Brain pericyte (primary cell): Measurements from ENCODE around the gene CDH4.

Experiments used
- DNase-seq: peaks from one replicate; pipeline ENCODE4 v3.0.0-alpha.2; 2012; ENCODE audit warnings: low read depth, low spot score

Gene CDH4

GRCh38 chr20:61926253-61926613 is 674.2 kb downstream of the CDH4 start:
- DNase-seq, result no peak

- DNase-seq, result no peak
These were observed 674.7 kb downstream of the CDH4 start for GRCh38 chr20:61926796-61927192.

- DNase-seq, result no peak
These were observed 675.2 kb downstream of the CDH4 start for GRCh38 chr20:61927193-61927825.

- no peak for DNase-seq
These were observed 675.9 kb downstream of the CDH4 start for GRCh38 chr20:61927826-61928541.

DNA sequence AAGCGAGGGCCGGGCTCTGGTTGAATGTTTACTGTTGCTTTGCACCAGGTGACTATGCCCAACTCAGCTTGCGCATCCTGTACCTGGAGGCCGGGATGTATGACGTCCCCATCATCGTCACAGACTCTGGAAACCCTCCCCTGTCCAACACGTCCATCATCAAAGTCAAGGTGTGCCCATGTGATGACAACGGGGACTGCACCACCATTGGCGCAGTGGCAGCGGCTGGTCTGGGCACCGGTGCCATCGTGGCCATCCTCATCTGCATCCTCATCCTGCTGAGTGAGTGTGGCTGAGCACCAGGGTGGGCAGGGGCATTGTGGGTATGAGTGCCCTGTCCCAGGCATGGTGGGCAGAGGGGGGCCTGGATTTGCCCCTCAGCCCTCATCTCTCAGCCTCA is 677.5 kb downstream of the CDH4 start:
- DNase-seq, result no peak

- no peak for DNase-seq
These were observed 678.1 kb downstream of the CDH4 start for GRCh38 chr20:61929971-61930666.

GRCh38 chr20:61930776-61931475 is 678.9 kb downstream of the CDH4 start:
- DNase-seq, result no peak

DNA sequence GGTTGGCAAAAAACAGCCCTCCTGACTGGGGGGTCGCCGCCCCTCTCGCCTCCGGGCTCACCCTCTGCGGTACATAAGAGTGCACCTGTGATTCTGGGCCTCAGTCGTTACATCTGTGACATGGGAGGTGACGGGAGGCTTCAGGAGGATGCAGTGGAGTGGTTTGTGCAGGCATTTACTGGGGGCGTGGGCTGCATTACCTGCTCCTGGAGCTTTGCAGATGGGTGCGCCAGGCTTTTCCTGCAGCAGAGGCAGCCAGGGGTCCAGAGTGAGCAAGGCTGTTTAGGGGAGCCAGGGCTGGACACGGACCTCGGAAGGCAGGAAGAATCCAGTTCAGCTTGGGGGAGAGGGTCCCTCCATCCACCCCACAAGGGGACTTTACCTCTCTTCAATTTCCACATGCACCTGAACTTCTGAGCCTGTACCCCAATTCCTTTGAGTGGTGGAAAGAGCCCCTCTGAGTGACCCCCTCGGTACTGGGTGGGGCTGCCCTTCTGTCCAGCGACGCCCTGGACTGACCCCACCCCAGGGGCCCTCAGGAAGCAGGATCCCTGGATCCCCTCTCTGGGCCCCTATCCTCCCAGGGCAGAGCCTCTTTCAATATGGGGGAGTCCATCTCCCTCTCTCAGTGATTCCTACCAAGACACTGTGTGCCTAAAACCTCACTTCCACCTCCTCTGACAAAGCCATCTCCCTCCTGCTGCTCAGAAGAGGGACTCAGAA is 679.6 kb downstream of the CDH4 start:
- DNase-seq, result no peak

GRCh38 chr20:61932199-61932592 is 680.1 kb downstream of the CDH4 start:
- DNase-seq, result no peak

DNA sequence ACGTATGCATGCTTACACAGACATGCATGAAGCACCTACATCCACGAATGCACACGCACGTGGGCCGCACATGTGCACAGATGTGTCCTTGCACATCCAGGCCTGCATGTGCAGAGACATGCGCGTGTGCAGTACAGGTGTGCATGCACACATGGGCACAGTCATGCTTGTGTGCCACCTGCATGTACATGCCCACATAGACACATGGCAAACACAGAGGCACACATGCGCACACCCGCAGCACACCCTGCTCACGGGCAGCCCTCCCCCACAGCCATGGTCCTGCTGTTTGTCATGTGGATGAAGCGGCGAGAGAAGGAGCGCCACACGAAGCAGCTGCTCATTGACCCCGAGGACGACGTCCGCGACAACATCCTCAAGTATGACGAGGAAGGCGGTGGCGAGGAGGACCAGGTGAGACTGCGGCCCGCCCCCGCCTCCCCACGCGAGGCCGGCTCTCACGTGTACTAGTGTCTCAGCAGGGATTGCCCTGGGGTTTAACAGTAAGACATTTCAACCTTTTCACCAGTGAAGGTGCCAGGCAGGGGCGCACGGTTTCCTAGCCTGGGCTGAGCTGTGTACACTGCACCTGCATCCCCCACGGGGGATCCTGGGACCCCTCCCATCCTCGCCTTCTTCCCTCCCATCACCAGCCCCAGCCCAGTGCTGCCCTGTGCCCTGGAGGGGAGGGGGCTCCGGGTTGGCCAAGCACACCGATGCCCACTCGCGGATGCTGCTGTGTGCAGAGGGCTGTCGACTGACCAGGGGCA is 680.8 kb downstream of the CDH4 start:
- no peak for DNase-seq

DNA sequence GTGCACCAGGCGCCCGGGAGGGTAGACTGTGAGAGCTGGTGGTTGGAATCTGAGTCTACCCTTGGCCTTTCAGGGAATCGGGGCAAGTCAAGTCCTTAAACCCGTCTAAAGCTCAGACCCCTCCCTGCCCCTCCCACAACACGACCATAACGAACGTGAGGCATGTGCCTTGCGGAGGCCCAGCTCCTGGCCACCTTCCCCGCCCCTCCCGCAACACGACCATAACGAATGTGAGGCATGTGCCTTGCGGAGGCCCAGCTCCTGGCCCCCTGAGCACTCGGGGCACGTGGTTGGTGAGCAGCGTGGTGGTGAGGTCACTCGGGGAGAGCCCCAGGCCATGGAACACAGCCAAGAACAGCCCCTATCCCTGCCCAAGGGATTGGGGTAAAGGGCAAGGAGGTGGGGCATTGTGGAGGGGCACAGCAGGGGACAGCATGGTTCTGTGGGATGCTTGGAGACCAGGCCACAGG is 681.5 kb downstream of the CDH4 start:
- DNase-seq, result no peak

DNA sequence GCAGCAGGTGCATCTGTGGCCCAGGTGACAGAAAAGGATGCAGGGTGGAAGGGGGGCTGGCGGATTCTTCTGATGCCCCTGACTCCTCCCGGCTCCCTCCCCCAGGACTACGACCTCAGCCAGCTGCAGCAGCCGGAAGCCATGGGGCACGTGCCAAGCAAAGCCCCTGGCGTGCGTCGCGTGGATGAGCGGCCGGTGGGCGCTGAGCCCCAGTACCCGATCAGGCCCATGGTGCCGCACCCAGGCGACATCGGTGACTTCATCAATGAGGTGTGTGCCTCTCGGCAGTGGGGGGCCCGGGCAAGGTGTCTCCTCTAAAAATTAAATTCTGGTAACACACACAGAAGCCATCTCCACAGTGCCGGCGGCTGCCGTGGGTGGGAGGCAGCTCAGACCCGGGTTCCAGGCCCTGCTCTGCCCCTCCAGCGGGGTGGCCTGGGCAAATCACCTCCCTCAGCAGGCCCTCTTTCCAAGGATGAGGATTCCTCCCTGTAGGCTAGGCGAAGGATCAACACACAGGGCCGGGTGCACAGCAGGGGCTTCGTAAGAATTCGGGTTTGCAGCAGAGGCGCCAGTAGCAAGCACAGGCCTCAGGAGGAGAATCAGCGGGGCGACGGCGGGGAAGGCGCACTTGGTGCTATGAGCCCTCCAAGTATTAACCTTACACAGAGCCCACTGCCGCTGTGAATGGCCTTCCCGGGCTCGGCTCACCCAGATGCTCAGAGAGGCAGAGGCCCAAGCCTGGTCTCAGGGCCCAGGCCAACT is 682.1 kb downstream of the CDH4 start:
- no peak for DNase-seq

- DNase-seq, result no peak
These were observed 682.9 kb downstream of the CDH4 start for GRCh38 chr20:61934716-61935530.

- DNase-seq, result no peak
These were observed 684.1 kb downstream of the CDH4 start for GRCh38 chr20:61935926-61936700.

DNA sequence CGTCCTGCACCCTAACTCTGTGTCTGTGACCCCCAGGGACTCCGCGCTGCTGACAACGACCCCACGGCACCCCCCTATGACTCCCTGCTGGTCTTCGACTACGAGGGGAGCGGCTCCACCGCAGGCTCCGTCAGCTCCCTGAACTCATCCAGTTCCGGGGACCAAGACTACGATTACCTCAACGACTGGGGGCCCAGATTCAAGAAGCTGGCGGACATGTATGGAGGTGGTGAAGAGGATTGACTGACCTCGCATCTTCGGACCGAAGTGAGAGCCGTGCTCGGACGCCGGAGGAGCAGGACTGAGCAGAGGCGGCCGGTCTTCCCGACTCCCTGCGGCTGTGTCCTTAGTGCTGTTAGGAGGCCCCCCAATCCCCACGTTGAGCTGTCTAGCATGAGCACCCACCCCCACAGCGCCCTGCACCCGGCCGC is 684.7 kb downstream of the CDH4 start:
- DNase-seq, result no peak

DNA sequence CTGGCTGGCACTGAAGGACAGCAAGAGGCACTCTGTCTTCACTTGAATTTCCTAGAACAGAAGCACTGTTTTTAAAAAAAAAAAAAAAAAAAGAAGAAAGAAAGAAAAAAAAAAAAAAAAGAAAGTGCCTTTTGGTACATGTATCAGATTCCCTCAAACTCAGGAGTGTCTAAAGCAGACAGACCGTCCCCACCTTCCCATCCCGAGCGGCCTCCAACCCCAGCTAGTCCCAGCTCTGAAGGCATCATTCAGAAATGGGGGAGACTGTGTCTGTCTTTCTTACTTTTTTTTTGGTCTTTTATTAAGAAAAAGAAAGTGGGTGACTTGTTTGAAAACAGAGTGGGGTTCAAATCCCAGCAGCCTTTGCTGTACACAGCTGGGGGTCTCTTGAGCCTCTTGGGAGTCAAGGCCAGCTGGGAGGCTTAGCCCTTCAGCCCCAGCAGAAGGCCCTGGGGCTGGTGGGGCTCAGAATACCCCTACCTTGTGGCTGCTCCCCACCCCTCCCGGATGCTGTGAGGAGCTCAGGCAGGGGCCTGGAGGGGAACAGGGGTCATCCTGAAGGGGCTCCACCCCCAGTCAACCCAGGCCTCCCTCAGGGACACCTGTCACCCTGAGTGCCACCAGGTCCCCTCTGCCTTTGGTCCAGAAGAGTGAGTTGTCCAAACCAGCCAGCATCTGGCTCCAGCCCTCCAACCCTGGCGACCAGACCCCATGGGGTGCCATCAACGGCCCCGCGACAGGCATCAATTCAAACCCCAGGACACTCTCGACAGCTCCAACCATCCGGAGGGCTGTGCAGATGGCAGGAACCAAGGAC is 685.3 kb downstream of the CDH4 start:
- DNase-seq, result no peak
